ENCODE data around the gene ZC3H4. TPM values are rescaled to one million over a fixed set of nuclear protein-coding genes. Genes with fewer than 3 reads are reported as not detected.

ZC3H4 gene
- total and polyA plus RNA-seq, 7 donors: 5.4 to 25.3 (median 20.4) TPM

GRCh38 chr19:47157431-47158321 lies 44.1 kb upstream of the ZC3H4 start:
- no peak overlapping the region for H3K4me3 ChIP-seq
- peaks cover 0 to 49% (median 5%) of the 10 kb centered on the region in 4 donors for H3K36me3 ChIP-seq
- peak overlapping the region; percentile 80 to 89 (median 84) for H3K27ac ChIP-seq
- intact Hi-C loops (cut with DNase I): loop anchor here (5.0 kb wide), 1 partner anchor 35 kb away; no protein-coding TSS in a partner anchor
- peaks cover 0 to 86% (median 81%) of the 10 kb centered on the region in 4 donors for H3K4me1 ChIP-seq
- DNase-seq: peak; percentile 74
- no peaks in the 10 kb centered on the region for H3K27me3 ChIP-seq
- WGBS, 2 donors: 11 to 35% methylated on average over 10 of the region's 10 CpGs
- no peaks in the 10 kb centered on the region for H3K9me3 ChIP-seq
- TF ChIP-seq POLR2AphosphoS5 (IDR thresholded peaks at IDR 0.05): peak in 2 of 4 donors; percentile 12 to 14
- TF ChIP-seq, protein P1, sequence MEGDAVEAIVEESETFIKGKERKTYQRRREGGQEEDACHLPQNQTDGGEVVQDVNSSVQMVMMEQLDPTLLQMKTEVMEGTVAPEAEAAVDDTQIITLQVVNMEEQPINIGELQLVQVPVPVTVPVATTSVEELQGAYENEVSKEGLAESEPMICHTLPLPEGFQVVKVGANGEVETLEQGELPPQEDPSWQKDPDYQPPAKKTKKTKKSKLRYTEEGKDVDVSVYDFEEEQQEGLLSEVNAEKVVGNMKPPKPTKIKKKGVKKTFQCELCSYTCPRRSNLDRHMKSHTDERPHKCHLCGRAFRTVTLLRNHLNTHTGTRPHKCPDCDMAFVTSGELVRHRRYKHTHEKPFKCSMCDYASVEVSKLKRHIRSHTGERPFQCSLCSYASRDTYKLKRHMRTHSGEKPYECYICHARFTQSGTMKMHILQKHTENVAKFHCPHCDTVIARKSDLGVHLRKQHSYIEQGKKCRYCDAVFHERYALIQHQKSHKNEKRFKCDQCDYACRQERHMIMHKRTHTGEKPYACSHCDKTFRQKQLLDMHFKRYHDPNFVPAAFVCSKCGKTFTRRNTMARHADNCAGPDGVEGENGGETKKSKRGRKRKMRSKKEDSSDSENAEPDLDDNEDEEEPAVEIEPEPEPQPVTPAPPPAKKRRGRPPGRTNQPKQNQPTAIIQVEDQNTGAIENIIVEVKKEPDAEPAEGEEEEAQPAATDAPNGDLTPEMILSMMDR (IDR thresholded peaks at IDR 0.05): peak in 1 of 4 experiments; percentile 29
- no peak for TF ChIP-seq EP300 (IDR thresholded peaks at IDR 0.05)

DNA sequence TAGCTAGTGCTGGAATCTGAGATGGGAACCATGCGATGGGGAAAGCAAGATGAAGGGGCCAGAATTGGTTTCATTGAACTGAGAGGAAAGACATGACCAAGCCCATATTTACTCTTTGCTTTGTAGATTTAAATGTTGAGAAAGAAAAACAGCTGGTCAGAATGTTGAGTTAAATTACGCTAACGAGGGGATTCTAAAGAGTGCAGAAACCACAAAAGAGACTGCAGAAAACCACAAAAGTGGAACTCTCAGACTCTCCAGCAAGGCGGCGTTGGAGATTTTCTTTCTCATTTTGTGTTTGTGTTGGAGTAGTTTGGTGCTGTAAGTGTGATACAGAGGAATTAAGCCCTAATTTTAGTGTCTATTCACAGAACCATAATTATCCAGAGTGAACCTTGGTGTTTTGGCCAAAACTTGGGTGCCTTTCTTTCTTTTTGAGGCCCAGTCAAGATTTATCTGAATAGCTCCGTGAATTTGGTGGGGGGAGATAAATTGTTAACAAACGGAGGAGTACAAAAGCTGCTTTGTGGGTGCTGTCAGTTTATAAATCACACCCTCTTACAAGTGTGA lies 43.4 kb upstream of the ZC3H4 start:
- H3K4me3 ChIP-seq: no peak overlapping the region
- no peaks in the 10 kb centered on the region for H3K27me3 ChIP-seq
- DNase-seq: no peak
- peak overlapping the region; percentile 80 to 89 (median 84) for H3K27ac ChIP-seq
- H3K4me1 ChIP-seq: peaks cover 0 to 86% (median 82%) of the 10 kb centered on the region in 4 donors
- peaks cover 0 to 54% (median 5%) of the 10 kb centered on the region in 4 donors for H3K36me3 ChIP-seq
- intact Hi-C loops (cut with DNase I): loop anchor here (5.0 kb wide), 1 partner anchor 35 kb away; no protein-coding TSS in a partner anchor
- 5 to 17% methylated on average over 7 of the region's 7 CpGs for WGBS, 2 donors
- no peaks in the 10 kb centered on the region for H3K9me3 ChIP-seq
- TF ChIP-seq EP300 (IDR thresholded peaks at IDR 0.05): no peak
- no peak for TF ChIP-seq POLR2AphosphoS5 (IDR thresholded peaks at IDR 0.05)

DNA sequence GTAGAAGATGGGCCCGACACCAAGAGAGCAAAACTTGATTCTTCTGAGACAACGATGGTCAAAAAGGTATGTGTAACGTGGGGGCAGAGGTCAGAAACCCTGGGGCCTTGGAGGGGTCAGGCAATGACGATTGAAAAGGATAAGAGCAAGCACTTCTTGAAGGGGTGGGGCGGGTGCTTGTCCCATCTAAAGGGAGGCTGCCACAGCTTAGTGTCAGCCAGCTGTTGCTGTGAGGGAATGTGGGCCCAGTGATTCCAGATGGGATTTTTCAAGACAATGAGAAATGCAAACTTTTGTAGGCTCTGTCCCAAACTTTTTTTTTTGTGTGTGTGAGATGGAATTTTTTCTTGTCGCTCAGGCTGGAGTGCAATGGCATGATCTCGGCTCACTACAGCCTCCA lies 41.6 kb upstream of the ZC3H4 start:
- Histone ChIP-seq H3K36me3 (peaks cover 0 to 64% (median 12%) of the 10 kb centered on the region in 4 donors), H3K27me3 (no peaks in the 10 kb centered on the region), H3K4me1 (peaks cover 0 to 96% (median 91%) of the 10 kb centered on the region in 4 donors), H3K27ac (peak overlapping the region; percentile 62 to 89 (median 84)), H3K9me3 (no peaks in the 10 kb centered on the region), H3K4me3 (no peak overlapping the region)
- WGBS, 2 donors: 71 to 72% methylated on average over 7 of the region's 7 CpGs
- TF ChIP-seq, protein P1 (IDR thresholded peaks at IDR 0.05): no peak
- no peak for TF ChIP-seq EP300 (IDR thresholded peaks at IDR 0.05)
- TF ChIP-seq POLR2AphosphoS5 (IDR thresholded peaks at IDR 0.05): peak in 2 of 4 donors; percentile 42 to 46
- intact Hi-C loops (cut with DNase I): loop anchor here (5.0 kb wide), 1 partner anchor 37 kb away; no protein-coding TSS in a partner anchor
- peak; percentile 82 for DNase-seq

- no peaks in the 10 kb centered on the region for H3K27me3 ChIP-seq
- no peak for DNase-seq
- intact Hi-C loops (cut with DNase I): loop anchor here (5.0 kb wide), 2 partner anchors 59 to 74 kb away; no protein-coding TSS in a partner anchor
- H3K27ac ChIP-seq: peak overlapping the region; percentile 62 to 89 (median 84)
- WGBS, 2 donors: 29 to 86% methylated on average over 2 of the region's 2 CpGs
- peaks cover 0 to 95% (median 85%) of the 10 kb centered on the region in 4 donors for H3K4me1 ChIP-seq
- peaks cover 0 to 67% (median 12%) of the 10 kb centered on the region in 4 donors for H3K36me3 ChIP-seq
- no peak overlapping the region for H3K4me3 ChIP-seq
- H3K9me3 ChIP-seq: no peaks in the 10 kb centered on the region
- TF ChIP-seq POLR2A (IDR thresholded peaks at IDR 0.05) (no peak), EP300 (IDR thresholded peaks at IDR 0.05) (no peak), POLR2AphosphoS5 (IDR thresholded peaks at IDR 0.05) (no peak)
- TF ChIP-seq, protein P1 (IDR thresholded peaks at IDR 0.05): no peak
Measured at GRCh38 chr19:47153266-47153665, 39.7 kb upstream of the ZC3H4 start.

- H3K4me3 ChIP-seq: no peak overlapping the region
- H3K4me1 ChIP-seq: peaks cover 0 to 90% (median 78%) of the 10 kb centered on the region in 4 donors
- no peaks in the 10 kb centered on the region for H3K27me3 ChIP-seq
- TF ChIP-seq POLR2AphosphoS5 (IDR thresholded peaks at IDR 0.05) (peak; percentile 46 to 76 (median 66)), POLR2A (IDR thresholded peaks at IDR 0.05) (no peak), EP300 (IDR thresholded peaks at IDR 0.05) (peak in 1 of 4 donors; percentile 38)
- TF ChIP-seq, protein P1 (IDR thresholded peaks at IDR 0.05): no peak
- H3K36me3 ChIP-seq: peaks cover 0 to 73% (median 14%) of the 10 kb centered on the region in 4 donors
- peak overlapping the region; percentile 62 to 89 (median 84) for H3K27ac ChIP-seq
- no peaks in the 10 kb centered on the region for H3K9me3 ChIP-seq
- DNase-seq: no peak
- intact Hi-C loops (cut with DNase I): loop anchor here (5.0 kb wide), 2 partner anchors 60 to 75 kb away; no protein-coding TSS in a partner anchor
- 22 to 62% methylated on average over 2 of the region's 2 CpGs for WGBS, 2 donors
Measured at GRCh38 chr19:47152632-47153031, 39.1 kb upstream of the ZC3H4 start.

All from sigmoid colon (tissue), 7 donors.